Stimulated activated naive CD4-positive, alpha-beta T cell (primary cell): ENCODE measurements around the gene KLK1.
"Not testable (repeated sequence)": the region's sequence is repeated elsewhere in the genome, so short reads cannot be mapped to it uniquely, and the experiment has no call there.

Source experiments
- DNase-seq, 6 experiments: peaks; one replicate each; lab custom pipeline; 2025; lab: John Stamatoyannopoulos, UW

KLK1 gene

GRCh38 chr19:50815439-50815838, 8.1 kb downstream of the KLK1 start:
- DNase-seq, result no peak

GRCh38 chr19:50814883-50815282, 8.7 kb downstream of the KLK1 start:
- no peak for DNase-seq

GRCh38 chr19:50812474-50812873, 11.1 kb downstream of the KLK1 start:
- DNase-seq, result no peak

- DNase-seq, result not testable (repeated sequence)
Observed at GRCh38 chr19:50811622-50812238, 11.9 kb downstream of the KLK1 start.

GRCh38 chr19:50808856-50809255, 14.7 kb downstream of the KLK1 start:
- DNase-seq, result no peak

- DNase-seq, result peak; percentile 89 to 99 (median 97)
Observed at GRCh38 chr19:50804420-50805272, 18.9 kb downstream of the KLK1 start.

GRCh38 chr19:50803633-50804419, 19.8 kb downstream of the KLK1 start:
- DNase-seq, result peak in 2 of 6 experiments; percentile 38 to 45

- no peak for DNase-seq
Observed at GRCh38 chr19:50801107-50801506, 22.5 kb downstream of the KLK1 start.

GRCh38 chr19:50799547-50799851, 24.1 kb downstream of the KLK1 start:
- no peak for DNase-seq

GRCh38 chr19:50798659-50799546, 24.7 kb downstream of the KLK1 start:
- no peak for DNase-seq

GRCh38 chr19:50797781-50798658, 25.6 kb downstream of the KLK1 start:
- DNase-seq, result no peak

- DNase-seq, result no peak
Observed at GRCh38 chr19:50797429-50797780, 26.2 kb downstream of the KLK1 start.

- no peak for DNase-seq
Observed at GRCh38 chr19:50796634-50797428, 26.8 kb downstream of the KLK1 start.

GRCh38 chr19:50796128-50796633, 27.4 kb downstream of the KLK1 start:
- DNase-seq, result no peak

GRCh38 chr19:50795664-50796073, 27.9 kb downstream of the KLK1 start:
- no peak for DNase-seq

GRCh38 chr19:50794876-50795663, 28.5 kb downstream of the KLK1 start:
- no peak for DNase-seq

- DNase-seq, result no peak
Observed at GRCh38 chr19:50794074-50794875, 29.3 kb downstream of the KLK1 start.

GRCh38 chr19:50793558-50794065, 30.0 kb downstream of the KLK1 start:
- no peak for DNase-seq
